Esophagus squamous epithelium (tissue), 4 donors: ENCODE measurements around the gene RFX6.

Experiments used
- POLR2A ChIP-seq, 4 donors: fragments of 450-650 bp; IDR thresholded peaks; one replicate each; pipeline ENCODE4 v1.6.1; 2017; ENCODE audit warnings: antibody characterized with exemption in 4 of 4, mild to moderate bottlenecking in 4 of 4, moderate library complexity in 3 of 4
- TF ChIP-seq, protein P1 (sequence below), 6 experiments: fragments of 450-650 bp in 4 of 6; fragments of 200-600 bp in 2 of 6; sonication (generic) in 2 of 6; IDR thresholded peaks; one replicate each; pipeline ENCODE4 v1.5.1; 2016 to 2019; ENCODE audit warnings: antibody characterized with exemption in 6 of 6, mild to moderate bottlenecking in 4 of 6, moderate library complexity in 4 of 6

DNA sequence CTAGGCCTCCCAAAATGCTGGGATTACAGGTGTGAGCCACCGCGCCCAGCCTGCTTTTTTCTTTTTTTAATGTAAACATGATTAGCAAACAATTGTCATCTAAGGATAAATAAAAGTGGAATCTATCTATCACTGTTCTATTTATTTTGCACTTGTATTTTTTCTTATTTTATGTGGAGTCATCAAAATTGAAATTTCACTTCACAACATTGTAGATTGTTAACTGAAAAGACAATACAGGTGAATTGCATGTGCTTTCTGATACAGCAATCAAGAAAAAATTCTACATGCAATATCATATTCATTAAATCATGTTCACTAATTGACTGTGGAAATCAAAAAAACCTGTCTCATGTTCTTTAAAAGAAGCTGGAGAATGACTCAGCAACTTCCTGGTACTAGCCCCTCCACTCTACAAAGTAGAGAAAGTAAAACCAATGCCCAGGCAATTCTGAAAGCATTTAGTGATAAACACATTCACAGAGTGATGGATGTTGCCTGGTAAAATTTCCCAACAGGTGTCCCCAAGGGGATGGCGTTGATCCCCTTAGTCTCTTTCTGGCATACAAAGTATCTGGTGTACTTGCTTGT lies 10.7 kb upstream of the RFX6 start:
- TF ChIP-seq, protein P1, sequence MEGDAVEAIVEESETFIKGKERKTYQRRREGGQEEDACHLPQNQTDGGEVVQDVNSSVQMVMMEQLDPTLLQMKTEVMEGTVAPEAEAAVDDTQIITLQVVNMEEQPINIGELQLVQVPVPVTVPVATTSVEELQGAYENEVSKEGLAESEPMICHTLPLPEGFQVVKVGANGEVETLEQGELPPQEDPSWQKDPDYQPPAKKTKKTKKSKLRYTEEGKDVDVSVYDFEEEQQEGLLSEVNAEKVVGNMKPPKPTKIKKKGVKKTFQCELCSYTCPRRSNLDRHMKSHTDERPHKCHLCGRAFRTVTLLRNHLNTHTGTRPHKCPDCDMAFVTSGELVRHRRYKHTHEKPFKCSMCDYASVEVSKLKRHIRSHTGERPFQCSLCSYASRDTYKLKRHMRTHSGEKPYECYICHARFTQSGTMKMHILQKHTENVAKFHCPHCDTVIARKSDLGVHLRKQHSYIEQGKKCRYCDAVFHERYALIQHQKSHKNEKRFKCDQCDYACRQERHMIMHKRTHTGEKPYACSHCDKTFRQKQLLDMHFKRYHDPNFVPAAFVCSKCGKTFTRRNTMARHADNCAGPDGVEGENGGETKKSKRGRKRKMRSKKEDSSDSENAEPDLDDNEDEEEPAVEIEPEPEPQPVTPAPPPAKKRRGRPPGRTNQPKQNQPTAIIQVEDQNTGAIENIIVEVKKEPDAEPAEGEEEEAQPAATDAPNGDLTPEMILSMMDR (IDR thresholded peaks at IDR 0.05): no peak
- no peak for TF ChIP-seq POLR2A (IDR thresholded peaks at IDR 0.05)
